Measurements from ENCODE around the gene LMNA. TPM values are rescaled to one million over a fixed set of nuclear protein-coding genes. Genes with fewer than 3 reads are reported as not detected.

The LMNA gene
- total and polyA plus RNA-seq, 4 donors, result 60.4 to 160 (median 97.2) TPM

DNA sequence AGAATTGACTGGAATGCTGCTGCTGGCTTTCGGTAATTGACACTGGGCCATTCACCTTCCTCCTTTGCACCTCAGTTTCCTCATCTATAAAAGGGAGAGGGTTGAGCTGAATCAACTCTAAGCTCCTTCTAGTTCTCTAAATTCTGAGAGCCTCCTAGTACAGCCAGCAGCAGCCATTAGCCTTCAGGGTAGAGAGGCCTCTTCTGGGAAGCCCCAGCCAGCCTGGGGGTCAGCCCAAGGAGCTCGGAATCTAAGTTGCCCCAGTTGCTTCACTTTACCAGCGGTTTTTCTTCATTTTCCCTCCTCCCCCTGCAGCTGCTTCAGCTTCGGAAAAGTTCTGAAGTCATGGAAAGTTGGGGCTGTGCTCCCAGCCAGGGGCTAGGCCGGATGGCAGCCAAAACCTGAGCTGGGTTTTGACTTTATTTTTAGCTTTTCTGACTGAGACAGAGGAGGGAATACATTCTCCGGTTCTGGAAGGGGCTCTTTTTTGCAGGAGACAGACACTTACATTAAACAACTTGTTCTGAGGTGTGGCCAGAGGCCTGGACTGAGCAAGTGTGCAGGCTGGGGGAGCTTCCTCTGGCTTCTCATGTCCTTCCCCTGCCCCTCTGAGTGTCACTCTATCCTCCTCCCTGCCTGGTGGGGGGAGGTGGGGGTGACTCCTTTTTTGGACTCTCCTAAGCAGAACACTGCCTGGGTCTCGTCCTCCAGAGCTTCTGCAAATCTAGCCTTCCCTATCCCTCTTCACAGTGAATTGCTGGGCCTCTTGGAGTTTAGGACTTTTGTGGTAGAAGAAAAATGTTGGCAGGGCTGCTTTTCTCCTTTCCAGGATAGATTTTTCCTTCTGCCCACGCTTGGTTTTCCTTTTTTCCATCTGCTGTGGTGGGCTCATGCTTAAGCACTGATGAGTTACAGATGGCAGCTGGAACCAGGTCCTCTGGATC is 14.4 kb downstream of the LMNA start (continued):
- TF ChIP-seq, protein P1, sequence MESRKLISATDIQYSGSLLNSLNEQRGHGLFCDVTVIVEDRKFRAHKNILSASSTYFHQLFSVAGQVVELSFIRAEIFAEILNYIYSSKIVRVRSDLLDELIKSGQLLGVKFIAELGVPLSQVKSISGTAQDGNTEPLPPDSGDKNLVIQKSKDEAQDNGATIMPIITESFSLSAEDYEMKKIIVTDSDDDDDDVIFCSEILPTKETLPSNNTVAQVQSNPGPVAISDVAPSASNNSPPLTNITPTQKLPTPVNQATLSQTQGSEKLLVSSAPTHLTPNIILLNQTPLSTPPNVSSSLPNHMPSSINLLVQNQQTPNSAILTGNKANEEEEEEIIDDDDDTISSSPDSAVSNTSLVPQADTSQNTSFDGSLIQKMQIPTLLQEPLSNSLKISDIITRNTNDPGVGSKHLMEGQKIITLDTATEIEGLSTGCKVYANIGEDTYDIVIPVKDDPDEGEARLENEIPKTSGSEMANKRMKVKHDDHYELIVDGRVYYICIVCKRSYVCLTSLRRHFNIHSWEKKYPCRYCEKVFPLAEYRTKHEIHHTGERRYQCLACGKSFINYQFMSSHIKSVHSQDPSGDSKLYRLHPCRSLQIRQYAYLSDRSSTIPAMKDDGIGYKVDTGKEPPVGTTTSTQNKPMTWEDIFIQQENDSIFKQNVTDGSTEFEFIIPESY (IDR thresholded peaks at IDR 0.05), result no peak
- peak in 1 of 2 donors; percentile 5 for TF ChIP-seq RAD21 (IDR thresholded peaks at IDR 0.05)
- peak; percentile 13 to 27 for TF ChIP-seq RXRA (IDR thresholded peaks at IDR 0.05)
- TF ChIP-seq FOXA2 (IDR thresholded peaks at IDR 0.05), result no peak
- TF ChIP-seq, protein P2, sequence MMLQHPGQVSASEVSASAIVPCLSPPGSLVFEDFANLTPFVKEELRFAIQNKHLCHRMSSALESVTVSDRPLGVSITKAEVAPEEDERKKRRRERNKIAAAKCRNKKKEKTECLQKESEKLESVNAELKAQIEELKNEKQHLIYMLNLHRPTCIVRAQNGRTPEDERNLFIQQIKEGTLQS (IDR thresholded peaks at IDR 0.05), result no peak
- TF ChIP-seq, protein P3, sequence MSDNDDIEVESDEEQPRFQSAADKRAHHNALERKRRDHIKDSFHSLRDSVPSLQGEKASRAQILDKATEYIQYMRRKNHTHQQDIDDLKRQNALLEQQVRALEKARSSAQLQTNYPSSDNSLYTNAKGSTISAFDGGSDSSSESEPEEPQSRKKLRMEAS (IDR thresholded peaks at IDR 0.05), result no peak
- TF ChIP-seq EGR1 (IDR thresholded peaks at IDR 0.05; ENCODE audit: low read depth in 2 of 2), result no peak

DNA sequence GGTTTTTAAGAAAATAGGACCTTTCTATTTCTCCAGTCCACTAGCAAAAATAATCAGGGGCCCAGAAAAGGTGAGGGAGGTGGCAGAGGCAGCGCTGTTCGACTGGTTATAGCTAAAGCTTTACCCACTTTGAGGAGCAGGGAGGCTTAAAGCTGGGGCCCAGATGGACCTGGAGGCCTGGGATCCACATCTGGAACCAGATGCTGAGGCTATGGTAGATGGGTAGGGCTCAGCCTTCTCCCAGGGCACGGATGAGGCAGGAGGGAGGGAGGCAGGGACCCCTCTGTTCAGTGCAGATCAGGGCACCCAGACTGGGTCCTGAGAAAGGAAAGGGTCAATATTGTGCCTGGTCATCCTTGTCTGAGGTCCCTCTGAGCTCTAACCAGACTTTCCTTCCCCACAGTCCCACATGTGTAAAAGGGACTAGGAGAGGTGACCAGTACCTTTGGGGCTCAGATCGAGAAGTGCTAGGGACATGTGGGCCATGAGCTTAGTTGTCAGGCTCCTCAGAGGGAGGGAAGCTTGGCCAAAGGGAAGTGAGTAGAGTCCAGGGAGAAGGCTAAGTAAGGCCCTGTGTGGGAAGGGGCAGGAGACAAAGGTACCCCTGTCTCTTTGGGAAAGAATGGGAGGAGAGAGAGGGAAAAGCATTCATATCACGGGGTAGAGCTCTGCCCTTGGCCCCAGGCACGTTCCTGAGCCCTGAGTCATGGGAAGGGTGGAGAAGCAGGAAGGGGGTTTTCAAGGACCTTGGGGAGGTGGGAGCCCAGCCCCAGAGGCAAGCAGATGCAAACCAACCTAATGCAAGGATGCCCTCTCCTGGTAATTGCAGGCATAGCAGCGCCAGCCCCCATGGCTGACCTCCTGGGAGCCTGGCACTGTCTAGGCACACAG is 15.4 kb downstream of the LMNA start:
- H3K27me3 ChIP-seq (ENCODE audit: control insufficient read depth in 4 of 4, insufficient read depth in 4 of 4, low read length in 3 of 4), result no peaks in the 10 kb centered on the region
- H3K36me3 ChIP-seq (ENCODE audit: control insufficient read depth in 4 of 4, insufficient read depth in 3 of 4, low read depth in 1 of 4, low read length in 3 of 4), result peaks cover 8 to 25% (median 12%) of the 10 kb centered on the region in 4 donors
- 51% methylated on average over 7 of the region's 7 CpGs for WGBS
- H3K9ac ChIP-seq (ENCODE audit: low read depth in 1 of 2, low read length in 2 of 2), result no peak overlapping the region
- DNase-seq (ENCODE audit: low spot score), result peak; percentile 85
- H3K4me1 ChIP-seq (ENCODE audit: control insufficient read depth in 4 of 4, insufficient read depth in 4 of 4, low read length in 3 of 4), result peaks cover 0 to 31% (median 20%) of the 10 kb centered on the region in 4 donors
- TF ChIP-seq, protein P4, sequence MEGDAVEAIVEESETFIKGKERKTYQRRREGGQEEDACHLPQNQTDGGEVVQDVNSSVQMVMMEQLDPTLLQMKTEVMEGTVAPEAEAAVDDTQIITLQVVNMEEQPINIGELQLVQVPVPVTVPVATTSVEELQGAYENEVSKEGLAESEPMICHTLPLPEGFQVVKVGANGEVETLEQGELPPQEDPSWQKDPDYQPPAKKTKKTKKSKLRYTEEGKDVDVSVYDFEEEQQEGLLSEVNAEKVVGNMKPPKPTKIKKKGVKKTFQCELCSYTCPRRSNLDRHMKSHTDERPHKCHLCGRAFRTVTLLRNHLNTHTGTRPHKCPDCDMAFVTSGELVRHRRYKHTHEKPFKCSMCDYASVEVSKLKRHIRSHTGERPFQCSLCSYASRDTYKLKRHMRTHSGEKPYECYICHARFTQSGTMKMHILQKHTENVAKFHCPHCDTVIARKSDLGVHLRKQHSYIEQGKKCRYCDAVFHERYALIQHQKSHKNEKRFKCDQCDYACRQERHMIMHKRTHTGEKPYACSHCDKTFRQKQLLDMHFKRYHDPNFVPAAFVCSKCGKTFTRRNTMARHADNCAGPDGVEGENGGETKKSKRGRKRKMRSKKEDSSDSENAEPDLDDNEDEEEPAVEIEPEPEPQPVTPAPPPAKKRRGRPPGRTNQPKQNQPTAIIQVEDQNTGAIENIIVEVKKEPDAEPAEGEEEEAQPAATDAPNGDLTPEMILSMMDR (IDR thresholded peaks at IDR 0.05; ENCODE audit: low read depth, low read length, missing input control), result peak; percentile 98
- TF ChIP-seq JUND (IDR thresholded peaks at IDR 0.05) (peak; percentile 53 to 66), EGR1 (IDR thresholded peaks at IDR 0.05; ENCODE audit: low read depth in 2 of 2) (no peak), NR2F2 (IDR thresholded peaks at IDR 0.05) (peak; percentile 39), FOXA2 (IDR thresholded peaks at IDR 0.05) (no peak), RAD21 (IDR thresholded peaks at IDR 0.05) (peak; percentile 96 to 97), GABPA (IDR thresholded peaks at IDR 0.05 in 1 of 2, conservative IDR thresholded peaks at IDR 0.05 in 1 of 2) (no peak), RXRA (IDR thresholded peaks at IDR 0.05) (peak in 1 of 2 donors; percentile 16), HNF4A (conservative IDR thresholded peaks at IDR 0.05) (no peak)
- H3K9me3 ChIP-seq (ENCODE audit: control insufficient read depth in 4 of 4, low read length in 3 of 4), result no peaks in the 10 kb centered on the region
- H3K4me3 ChIP-seq (ENCODE audit: low read depth in 1 of 3, low read length in 3 of 3), result no peak overlapping the region
- H3K27ac ChIP-seq (ENCODE audit: low read depth in 1 of 2, low read length in 2 of 2), result peak overlapping the region; percentile 31 to 79

All from liver (tissue), 9 donors.